Measurements from ENCODE around the gene CASKIN1.

GRCh38 chr16:2143878-2144485 lies 52.4 kb downstream of the CASKIN1 start:
- TF ChIP-seq ZNF274 (IDR thresholded peaks at IDR 0.05; ENCODE audit: low read depth, low read length) (no peak), YY1 (IDR thresholded peaks at IDR 0.05; ENCODE audit: insufficient read depth, insufficient read length) (no peak), SUZ12 (IDR thresholded peaks at IDR 0.05; ENCODE audit: extremely low read depth, insufficient read depth, insufficient read length) (no peak)

Measured in NT2/D1 (cell line).